ENCODE results near the gene BMPR2.

- TF ChIP-seq CTCF (conservative IDR thresholded peaks at IDR 0.05; ENCODE audit: low read length) (no peak), EZH2phosphoT487 (IDR thresholded peaks at IDR 0.05; ENCODE audit: borderline replicate concordance) (no peak)
These were observed 165.0 kb downstream of the BMPR2 start for GRCh38 chr2:202541137-202541536.

Data from Loucy (cell line).